Endothelial cell (in vitro differentiated cells): Measurements from ENCODE around the gene KCNC4. TPM values are rescaled to one million over a fixed set of nuclear protein-coding genes. Genes with fewer than 3 reads are reported as not detected.

Source experiments
- DNase-seq: peaks from one replicate; pipeline ENCODE4 v3.0.0; 2021; ENCODE audit warnings: low spot score
- H3K27ac Mint-ChIP-seq: one replicate; pipeline ENCODE4 v1.8.0; 2021; ENCODE audit warnings: mixed read lengths, inconsistent platforms; ENCODE audit not compliant: unreplicated experiment
- H3K27me3 Mint-ChIP-seq: one replicate; pipeline ENCODE4 v1.8.0; 2021; ENCODE audit warnings: mild to moderate bottlenecking, moderate library complexity, mixed read lengths, inconsistent platforms; ENCODE audit not compliant: unreplicated experiment
- H3K36me3 Mint-ChIP-seq: one replicate; pipeline ENCODE4 v1.8.0; 2021; ENCODE audit warnings: mild to moderate bottlenecking, low read depth, mixed read lengths, inconsistent platforms; ENCODE audit not compliant: unreplicated experiment
- H3K4me1 Mint-ChIP-seq: one replicate; pipeline ENCODE4 v1.8.0; 2021; ENCODE audit warnings: mild to moderate bottlenecking, mixed read lengths, inconsistent platforms; ENCODE audit not compliant: unreplicated experiment
- H3K4me3 Mint-ChIP-seq: one replicate; pipeline ENCODE4 v1.8.0; 2021; ENCODE audit warnings: mild to moderate bottlenecking, mixed read lengths, inconsistent platforms; ENCODE audit not compliant: unreplicated experiment
- H3K9me3 Mint-ChIP-seq: one replicate; pipeline ENCODE4 v1.8.0; 2021; ENCODE audit warnings: mixed read lengths, inconsistent platforms; ENCODE audit not compliant: unreplicated experiment
- total RNA-seq: library from RNA; stranded (reverse); fragmentation: NEBNext Ultra II Directional; extraction: Animal tissue kit (Norgen Biotek cat#: 25700); gene quantifications from one replicate; pipeline ENCODE4 v1.2.1, GENCODE V29; 2021; ENCODE audit not compliant: unreplicated experiment
- TF ChIP-seq, protein P1 (sequence below): fragments of 200-600 bp; sonication (generic); IDR thresholded peaks from one replicate; pipeline ENCODE4 v1.5.0; 2021; ENCODE audit warnings: antibody characterized with exemption; ENCODE audit not compliant: unreplicated experiment

KCNC4 gene
- total RNA-seq, 1 donor from 2014 or later, result 37.4 TPM

DNA sequence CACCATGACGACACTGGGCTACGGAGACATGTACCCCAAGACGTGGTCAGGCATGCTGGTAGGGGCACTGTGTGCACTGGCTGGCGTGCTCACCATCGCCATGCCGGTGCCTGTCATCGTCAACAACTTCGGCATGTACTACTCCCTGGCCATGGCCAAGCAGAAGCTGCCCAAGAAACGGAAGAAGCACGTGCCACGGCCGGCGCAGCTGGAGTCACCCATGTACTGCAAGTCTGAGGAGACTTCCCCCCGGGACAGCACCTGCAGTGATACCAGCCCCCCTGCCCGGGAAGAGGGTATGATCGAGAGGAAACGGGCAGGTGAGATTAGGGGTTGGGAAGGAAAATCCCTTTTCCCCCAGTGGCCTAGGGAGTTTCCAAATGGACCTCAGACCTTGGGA is 13.5 kb downstream of the KCNC4 start:
- TF ChIP-seq, protein P1, sequence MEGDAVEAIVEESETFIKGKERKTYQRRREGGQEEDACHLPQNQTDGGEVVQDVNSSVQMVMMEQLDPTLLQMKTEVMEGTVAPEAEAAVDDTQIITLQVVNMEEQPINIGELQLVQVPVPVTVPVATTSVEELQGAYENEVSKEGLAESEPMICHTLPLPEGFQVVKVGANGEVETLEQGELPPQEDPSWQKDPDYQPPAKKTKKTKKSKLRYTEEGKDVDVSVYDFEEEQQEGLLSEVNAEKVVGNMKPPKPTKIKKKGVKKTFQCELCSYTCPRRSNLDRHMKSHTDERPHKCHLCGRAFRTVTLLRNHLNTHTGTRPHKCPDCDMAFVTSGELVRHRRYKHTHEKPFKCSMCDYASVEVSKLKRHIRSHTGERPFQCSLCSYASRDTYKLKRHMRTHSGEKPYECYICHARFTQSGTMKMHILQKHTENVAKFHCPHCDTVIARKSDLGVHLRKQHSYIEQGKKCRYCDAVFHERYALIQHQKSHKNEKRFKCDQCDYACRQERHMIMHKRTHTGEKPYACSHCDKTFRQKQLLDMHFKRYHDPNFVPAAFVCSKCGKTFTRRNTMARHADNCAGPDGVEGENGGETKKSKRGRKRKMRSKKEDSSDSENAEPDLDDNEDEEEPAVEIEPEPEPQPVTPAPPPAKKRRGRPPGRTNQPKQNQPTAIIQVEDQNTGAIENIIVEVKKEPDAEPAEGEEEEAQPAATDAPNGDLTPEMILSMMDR, result no peak
- Mint-ChIP-seq H3K27me3 (peaks cover 2% of the 10 kb centered on the region), H3K4me1 (peaks cover under 1% of the 10 kb centered on the region), H3K9me3 (no peaks in the 10 kb centered on the region), H3K36me3 (peaks cover 25% of the 10 kb centered on the region), H3K4me3 (peak overlapping the region; percentile 42), H3K27ac (no peak overlapping the region)
- DNase-seq, result no peak

DNA sequence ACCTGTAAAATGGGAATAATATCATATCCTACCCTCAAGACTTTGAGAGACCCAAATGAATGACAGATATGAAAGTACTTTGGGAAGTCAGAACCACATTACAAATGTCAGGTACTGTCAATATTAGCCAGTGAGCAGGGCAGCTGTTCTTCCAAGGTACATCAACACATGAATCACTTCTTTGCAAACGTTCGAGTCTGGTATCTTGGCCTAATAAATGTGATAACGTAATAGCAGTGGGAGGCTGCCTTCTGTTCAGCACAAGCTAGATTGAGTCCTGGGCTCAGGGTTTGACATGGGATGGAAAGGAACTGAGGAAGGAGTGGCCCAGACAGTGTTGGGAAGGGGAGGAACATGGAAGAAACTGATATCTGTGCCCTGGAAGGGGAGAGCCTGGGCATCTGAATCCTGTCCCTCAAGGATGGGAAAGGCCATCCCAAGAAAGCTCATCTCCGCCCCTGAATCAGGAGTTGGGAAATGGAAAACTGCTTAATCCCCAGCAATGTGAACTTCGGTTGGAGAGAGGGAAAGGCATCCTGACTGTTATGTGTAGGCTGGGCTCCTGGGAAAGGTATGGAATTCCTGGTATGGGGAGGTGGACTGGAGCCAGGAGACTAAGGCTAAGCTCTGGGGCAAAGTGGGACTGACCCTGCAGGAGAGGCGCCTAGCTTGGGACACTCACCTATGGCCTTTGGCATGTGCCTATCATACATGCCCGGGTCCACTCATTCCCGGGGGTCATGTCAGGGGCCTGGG is 14.3 kb downstream of the KCNC4 start:
- Mint-ChIP-seq H3K9me3 (no peaks in the 10 kb centered on the region), H3K4me1 (no peaks in the 10 kb centered on the region), H3K36me3 (peaks cover 27% of the 10 kb centered on the region), H3K27me3 (peaks cover 3% of the 10 kb centered on the region), H3K27ac (no peak overlapping the region), H3K4me3 (peak overlapping the region; percentile 68)
- DNase-seq, result no peak
- TF ChIP-seq, protein P1, result no peak

DNA sequence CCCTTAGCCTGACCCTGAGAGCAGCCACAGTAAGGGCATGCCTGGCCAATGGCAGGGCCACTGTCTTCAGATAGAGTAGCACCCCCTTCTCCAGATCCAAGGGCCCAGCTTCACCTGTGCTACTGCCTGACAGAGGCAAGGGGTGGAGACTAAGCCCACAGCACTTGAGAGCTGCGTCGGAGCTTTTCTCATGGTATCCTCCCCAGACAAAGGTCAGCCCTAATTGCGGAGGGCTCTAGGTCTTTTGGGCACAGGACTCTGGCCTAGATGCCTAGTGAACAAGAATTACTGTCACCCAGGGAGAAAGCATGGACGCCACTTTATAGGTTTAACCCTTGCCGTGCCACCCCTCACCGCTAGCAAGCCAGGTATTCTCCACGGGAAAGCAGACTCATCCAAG is 15.1 kb downstream of the KCNC4 start:
- Mint-ChIP-seq H3K36me3 (peaks cover 34% of the 10 kb centered on the region), H3K9me3 (no peaks in the 10 kb centered on the region), H3K4me3 (no peak overlapping the region), H3K27me3 (peaks cover 5% of the 10 kb centered on the region), H3K27ac (no peak overlapping the region), H3K4me1 (no peaks in the 10 kb centered on the region)
- TF ChIP-seq, protein P1, result no peak
- no peak for DNase-seq

DNA sequence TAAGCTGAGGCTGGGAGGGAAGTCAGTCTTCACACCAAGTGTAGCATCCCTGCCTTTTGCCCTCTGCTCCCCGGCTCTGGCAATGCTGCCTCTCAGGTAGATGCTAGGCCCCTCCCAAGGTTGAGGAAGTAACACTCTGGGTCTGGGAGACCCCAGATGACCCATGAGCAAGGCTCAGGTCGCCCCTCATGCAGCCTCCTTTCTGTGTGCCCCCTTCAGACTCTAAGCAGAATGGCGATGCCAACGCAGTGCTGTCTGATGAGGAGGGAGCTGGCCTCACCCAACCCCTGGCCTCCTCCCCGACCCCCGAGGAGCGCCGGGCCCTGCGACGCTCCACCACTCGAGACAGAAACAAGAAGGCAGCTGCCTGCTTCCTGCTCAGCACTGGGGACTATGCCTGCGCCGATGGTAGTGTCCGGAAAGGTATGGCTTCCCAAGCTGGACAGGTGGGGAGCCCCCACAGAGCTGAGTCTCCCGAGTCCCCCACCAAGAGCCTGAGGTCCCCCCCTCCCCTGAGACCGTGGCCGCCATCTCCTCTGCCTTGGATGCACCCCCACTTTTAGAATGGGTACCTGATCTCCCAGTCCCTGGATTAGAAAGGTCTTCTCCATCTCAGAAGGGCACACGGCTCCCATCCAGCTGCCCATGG is 15.8 kb downstream of the KCNC4 start:
- TF ChIP-seq, protein P1, result no peak
- H3K36me3 Mint-ChIP-seq, result peaks cover 37% of the 10 kb centered on the region
- no peaks in the 10 kb centered on the region for H3K4me1 Mint-ChIP-seq
- DNase-seq, result no peak
- H3K4me3 Mint-ChIP-seq, result no peak overlapping the region
- peaks cover 5% of the 10 kb centered on the region for H3K27me3 Mint-ChIP-seq
- no peaks in the 10 kb centered on the region for H3K9me3 Mint-ChIP-seq
- H3K27ac Mint-ChIP-seq, result no peak overlapping the region

DNA sequence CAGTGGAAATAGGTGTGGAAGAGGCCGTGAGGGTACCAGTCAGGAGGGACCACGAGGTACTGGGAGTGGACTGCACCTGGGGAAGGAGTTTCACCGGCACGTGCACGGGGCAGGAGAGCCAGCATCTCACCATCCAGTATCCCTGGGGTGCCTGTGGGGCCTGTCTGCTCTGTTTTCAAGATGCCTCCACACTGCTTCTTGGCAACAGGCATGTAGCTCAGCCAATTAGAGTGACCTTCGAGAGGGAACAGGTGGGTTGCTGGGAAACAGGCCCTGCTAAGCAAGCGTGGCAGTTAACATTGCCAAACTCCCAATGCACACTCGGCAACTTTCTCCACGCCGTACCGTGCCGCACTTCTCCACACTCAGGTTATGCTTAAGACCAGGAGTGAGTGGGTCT is 17.7 kb downstream of the KCNC4 start:
- no peak overlapping the region for H3K27ac Mint-ChIP-seq
- peaks cover 8% of the 10 kb centered on the region for H3K27me3 Mint-ChIP-seq
- H3K4me1 Mint-ChIP-seq, result no peaks in the 10 kb centered on the region
- TF ChIP-seq, protein P1, result no peak
- DNase-seq, result no peak
- no peak overlapping the region for H3K4me3 Mint-ChIP-seq
- H3K36me3 Mint-ChIP-seq, result peaks cover 35% of the 10 kb centered on the region
- H3K9me3 Mint-ChIP-seq, result no peaks in the 10 kb centered on the region
